MM.1S (cell line): ENCODE data around the gene TTC39C.

Experiments
- EZH2 ChIP-seq: fragments of 300-600 bp; sonication (generic); optimal IDR thresholded peaks from 2 replicates; pipeline ENCODE3; 2017; ENCODE audit warnings: low read depth, mild to moderate bottlenecking, antibody characterized with exemption, low read length, mixed read lengths
- TF ChIP-seq, protein P1 (sequence below): fragments of 300-600 bp; sonication (generic); IDR thresholded peaks from 2 replicates; pipeline ENCODE4 v1.5.1; 2016; ENCODE audit warnings: antibody characterized with exemption, low read length, mixed read lengths

DNA sequence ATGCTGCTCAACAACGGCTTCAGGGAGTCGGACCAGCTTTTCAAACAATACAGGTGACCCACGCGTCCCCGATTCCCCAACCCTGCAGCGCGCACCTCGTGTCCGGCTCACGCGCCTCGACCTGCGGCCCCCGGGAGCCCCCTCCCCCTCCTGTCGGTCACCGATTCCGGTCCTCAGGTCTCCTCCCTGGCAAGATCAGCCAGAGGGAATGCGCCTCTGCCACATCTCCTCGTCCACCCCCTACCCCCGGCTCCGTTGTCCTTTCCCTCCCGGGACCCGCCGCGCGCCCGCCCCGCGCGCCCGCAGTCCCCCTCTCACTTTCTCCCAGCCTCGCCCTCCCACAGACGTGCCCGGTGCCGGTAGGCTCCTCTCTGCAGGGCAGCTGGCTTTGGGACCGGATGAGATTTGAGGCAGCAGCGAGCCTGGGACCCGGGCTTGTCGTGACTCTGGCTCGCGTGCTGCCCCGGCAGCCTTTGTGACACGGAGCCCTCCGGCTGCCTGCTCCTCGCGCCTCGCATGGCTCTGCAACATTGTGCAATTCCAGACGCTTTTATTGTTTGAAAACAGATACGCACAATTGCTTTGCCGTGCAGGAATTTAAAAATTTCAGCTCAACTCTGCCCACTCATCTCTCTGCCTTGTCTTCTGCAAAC is 558 bp downstream of the TTC39C start:
- TF ChIP-seq, protein P1, sequence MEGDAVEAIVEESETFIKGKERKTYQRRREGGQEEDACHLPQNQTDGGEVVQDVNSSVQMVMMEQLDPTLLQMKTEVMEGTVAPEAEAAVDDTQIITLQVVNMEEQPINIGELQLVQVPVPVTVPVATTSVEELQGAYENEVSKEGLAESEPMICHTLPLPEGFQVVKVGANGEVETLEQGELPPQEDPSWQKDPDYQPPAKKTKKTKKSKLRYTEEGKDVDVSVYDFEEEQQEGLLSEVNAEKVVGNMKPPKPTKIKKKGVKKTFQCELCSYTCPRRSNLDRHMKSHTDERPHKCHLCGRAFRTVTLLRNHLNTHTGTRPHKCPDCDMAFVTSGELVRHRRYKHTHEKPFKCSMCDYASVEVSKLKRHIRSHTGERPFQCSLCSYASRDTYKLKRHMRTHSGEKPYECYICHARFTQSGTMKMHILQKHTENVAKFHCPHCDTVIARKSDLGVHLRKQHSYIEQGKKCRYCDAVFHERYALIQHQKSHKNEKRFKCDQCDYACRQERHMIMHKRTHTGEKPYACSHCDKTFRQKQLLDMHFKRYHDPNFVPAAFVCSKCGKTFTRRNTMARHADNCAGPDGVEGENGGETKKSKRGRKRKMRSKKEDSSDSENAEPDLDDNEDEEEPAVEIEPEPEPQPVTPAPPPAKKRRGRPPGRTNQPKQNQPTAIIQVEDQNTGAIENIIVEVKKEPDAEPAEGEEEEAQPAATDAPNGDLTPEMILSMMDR = no peak
- no peak for TF ChIP-seq EZH2
